NCI-H82 (cell line): ENCODE measurements around the gene SSMEM1.
"Not testable (repeated sequence)": the region's sequence is repeated elsewhere in the genome, so short reads cannot be mapped to it uniquely, and the experiment has no call there.

Experiments used
- DNase-seq: peaks from one replicate; lab custom pipeline; 2025; lab: John Stamatoyannopoulos, UW

Gene SSMEM1, protein sequence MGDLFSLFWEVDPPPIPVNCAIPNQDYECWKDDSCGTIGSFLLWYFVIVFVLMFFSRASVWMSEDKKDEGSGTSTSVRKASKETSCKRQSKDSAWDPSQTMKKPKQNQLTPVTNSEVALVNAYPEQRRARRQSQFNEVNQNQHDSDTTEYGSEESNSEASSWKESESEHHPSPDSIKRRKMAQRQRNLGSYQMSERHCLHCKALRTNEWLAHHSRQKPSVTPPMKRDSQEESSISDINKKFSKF

DNA sequence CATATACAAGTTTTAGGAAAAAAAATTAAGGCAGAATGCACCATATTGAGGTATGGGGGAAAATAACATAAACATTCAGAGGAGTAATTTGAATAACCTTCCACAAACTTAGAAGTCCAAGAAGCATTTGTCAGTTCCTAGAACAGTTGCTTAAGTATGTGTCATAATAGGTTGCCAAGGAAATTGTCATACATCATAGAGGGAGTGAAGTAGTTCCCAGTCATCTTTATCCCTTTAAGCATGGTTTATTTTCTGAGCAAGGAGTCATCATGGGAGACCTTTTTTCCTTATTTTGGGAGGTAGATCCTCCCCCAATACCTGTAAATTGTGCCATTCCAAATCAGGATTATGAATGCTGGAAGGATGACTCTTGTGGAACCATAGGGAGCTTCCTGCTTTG is at the start of gene SSMEM1:
Gene SSMEM1, plus strand, starts transcription at position 219 of the 400 bp plus-strand sequence. Its CDS starts 51 bp downstream, at position 270.
- no peak for DNase-seq

GRCh38 chr7:130160023-130160422 is 47.6 kb upstream of the SSMEM1 start:
- DNase-seq = no peak

- no peak for DNase-seq
Observed at GRCh38 chr7:130160455-130160854, 47.2 kb upstream of the SSMEM1 start.

DNA sequence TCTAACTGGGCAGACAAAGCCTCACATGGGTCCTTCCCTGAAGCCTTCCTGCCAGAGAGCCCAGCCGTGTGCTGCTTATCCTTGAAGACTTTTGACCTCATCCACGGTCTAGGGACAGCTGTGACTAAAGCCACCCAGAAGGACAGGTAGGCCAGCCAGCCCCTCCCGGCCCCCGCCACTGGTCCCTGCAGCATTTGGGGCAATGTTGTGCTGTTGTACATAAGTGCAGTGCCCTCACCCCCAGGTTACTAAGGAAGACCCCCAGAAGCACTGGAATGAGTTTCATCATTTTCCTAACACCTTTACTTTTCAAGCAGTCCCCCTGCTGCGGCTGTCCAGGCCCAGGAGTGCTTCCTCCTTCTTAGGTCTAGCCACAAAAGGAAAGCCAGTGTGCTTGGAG is 45.5 kb upstream of the SSMEM1 start:
- no peak for DNase-seq

GRCh38 chr7:130174237-130174959 is 33.3 kb upstream of the SSMEM1 start:
- DNase-seq = no peak

DNA sequence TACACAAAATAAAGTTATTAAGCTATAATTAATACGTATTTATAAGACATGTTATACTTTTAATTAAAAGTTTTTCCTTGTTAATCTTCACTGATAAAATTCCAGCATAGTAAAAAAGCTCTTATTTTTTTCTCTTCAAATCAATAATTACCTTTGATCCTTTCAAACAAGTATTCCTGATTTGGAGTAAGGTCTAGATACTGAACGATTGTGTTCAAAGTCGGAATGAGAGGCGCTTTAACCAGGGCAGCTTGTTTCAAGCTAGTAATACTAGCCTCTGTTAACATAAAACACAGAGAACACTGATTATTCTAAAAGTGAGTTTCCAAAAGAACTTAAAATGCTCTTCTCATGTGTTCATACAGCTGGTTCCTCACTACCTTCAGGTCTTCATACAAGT is 29.4 kb upstream of the SSMEM1 start:
- no peak for DNase-seq

DNA sequence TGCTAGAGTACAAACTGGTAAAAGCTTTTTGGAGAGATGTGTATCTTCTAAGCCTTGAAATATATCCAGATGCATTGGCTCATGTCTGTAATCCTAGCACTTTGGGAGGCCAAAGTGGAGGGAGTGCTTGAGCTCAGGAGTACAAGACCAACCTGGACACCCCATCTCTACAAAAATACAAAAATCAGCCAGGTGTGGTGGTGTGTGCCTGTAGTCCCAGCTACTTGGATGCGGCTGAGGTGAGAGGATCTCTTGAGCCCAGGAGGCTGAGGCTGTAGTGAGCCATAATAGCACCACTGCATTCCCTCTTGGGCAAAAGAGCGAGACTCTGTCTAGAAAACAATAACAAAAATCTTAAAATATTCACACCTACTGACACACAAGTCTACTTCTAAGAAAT is 28.0 kb upstream of the SSMEM1 start:
- no peak for DNase-seq

DNA sequence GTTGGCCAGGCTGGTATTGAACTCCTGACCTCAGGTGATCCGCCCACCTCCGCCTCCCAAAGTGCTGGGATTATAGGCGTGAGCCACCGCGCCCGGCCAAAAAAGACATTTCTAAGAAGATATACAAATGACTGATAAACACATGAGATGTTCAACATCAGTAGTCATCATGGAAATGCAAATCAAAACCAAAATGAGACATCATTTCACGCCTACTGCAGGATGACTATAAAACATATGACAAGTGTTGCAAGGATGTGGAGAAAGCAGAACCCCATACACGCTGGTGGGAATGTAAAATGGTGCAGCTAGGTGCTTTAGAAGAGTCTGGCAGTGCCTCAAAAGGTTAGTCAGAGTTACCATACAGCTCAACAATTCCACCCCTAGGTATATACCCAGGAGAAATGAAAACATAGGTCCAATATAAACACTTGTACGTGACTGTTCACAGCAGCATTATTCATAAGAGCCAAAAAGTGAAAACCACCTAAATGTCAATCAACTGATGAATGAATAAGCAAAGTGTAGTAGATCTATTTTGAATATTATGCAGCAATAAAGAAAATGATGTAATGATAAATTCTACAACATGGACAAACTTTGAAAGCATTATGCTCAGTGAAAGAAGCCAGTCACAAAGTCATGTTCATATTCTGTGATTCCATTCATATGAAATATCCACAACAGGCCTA is 26.9 kb upstream of the SSMEM1 start:
- DNase-seq = no peak

DNA sequence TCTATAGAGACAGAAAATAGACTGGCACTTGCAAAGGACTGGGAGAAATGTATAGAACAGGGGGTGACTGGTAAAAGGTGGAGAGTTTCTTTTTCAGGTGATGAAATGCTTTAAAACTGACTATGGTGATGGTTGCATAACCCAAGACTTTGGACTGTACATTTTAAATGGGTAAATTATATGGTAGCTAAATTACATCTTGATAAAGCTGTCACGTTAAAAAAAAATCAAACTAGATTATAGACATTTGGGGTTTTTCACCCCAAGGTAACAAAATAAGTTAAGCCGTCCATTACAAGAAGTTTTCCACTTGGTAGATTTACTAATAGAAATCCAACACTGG is 26.4 kb upstream of the SSMEM1 start:
- no peak for DNase-seq

GRCh38 chr7:130182990-130183389 is 24.7 kb upstream of the SSMEM1 start:
- DNase-seq = no peak

DNA sequence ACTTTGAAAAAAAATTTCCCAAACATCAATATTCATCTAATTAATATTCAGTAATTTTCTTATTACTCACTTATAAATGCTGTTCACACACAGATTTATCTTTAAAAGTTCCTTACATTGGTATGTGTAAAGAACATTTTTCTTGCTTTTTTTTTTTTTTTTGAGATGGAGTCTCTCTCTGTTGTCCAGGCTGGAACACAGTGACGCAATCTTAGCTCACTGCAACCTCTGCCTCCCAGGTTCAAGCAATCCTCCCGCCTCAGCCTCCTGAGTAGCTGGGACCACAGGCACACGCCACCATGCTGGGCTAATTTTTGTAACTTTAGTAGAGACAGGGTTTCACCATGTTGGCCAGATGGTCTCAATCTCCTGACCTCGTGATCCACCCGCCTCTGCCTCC is 23.3 kb upstream of the SSMEM1 start:
- DNase-seq = not testable (repeated sequence)

DNA sequence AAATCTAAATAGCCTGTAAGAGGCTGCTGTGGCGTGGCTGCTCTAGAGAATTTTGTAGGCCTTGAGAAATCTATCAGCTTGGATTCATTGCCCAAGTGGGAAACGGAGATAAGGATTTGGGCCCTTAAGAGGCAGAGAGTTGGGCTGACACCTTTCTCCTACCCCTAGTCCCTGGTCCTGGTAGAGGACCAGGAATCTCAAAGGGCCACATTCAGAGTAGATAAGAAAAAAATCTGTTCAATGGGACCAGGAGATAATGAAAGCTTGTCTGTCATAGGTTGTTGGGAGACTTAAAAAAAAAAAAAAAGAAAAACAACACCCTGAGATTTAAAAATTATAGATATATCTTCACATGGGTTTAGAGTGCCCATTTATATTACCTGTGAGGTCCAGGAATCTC is 20.3 kb upstream of the SSMEM1 start:
- no peak for DNase-seq

GRCh38 chr7:130189343-130189742 is 18.3 kb upstream of the SSMEM1 start:
- no peak for DNase-seq

DNA sequence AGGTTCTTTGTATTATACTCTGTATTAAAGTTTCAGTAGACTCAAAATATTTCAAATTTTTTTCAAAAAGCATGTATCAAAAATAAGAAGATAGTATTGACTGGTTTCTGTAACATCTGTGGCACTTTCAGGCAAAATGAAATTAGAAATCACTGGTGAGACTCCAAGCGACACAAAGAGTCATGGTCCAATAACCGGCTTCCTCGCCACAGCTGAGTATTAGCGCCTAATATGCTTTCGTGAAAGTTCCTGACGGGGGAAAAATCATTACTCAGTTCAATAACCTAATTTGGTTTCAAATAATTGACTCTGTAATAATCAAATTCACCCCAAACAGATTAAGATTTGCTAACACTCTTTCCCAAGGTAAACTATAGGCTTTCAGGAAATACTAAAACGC is 15.9 kb upstream of the SSMEM1 start:
- DNase-seq = no peak

- DNase-seq = no peak
Observed at GRCh38 chr7:130195396-130195795, 12.3 kb upstream of the SSMEM1 start.

- no peak for DNase-seq
Observed at GRCh38 chr7:130196476-130196875, 11.2 kb upstream of the SSMEM1 start.

DNA sequence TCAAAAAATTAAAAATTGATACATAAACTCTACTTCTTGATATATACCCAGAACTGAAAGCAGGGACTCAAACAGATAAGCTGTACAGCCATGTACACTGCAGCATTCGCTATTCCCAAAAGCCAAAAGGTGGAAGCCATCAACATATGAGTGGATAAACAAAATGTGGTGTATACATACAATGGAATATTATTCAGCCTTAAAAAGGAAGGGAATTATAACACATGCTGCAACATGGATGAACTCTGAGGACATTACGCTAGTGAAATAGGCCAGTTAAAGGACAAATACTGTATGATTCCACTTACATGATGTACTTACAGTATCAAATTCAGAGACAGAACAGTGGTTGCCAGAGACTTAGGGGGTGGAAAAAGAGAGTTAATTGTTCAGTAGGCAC is 10.6 kb upstream of the SSMEM1 start:
- no peak for DNase-seq

GRCh38 chr7:130201796-130202195 is 5.9 kb upstream of the SSMEM1 start:
- DNase-seq = no peak

GRCh38 chr7:130205084-130205947 is 2.3 kb upstream of the SSMEM1 start, which contains the start of gene TMEM209:
TMEM209 (minus strand) TSS chr7:130205406; CDS start chr7:130205375, 31 bp downstream.
- peak; percentile 99 for DNase-seq

DNA sequence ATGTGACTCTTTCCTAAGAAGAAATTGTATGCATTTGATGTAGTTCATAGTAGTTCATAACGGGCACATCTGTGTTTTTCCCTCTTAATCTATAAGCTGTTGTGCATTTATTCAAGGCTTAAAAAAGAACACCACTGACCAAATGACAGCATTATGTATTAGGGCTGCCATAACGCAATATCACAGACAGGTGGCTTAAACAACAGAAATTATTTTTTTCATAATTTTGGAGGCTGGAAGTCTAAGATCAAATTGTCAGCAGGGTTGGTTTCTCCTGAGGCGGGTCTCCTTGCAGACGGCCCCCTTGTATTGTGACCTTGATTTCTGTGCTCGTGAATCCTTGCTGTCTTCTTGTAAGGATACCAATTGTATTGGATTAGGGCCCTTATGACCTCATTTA is 627 bp upstream of the SSMEM1 start:
- DNase-seq = peak; percentile 41

GRCh38 chr7:130208516-130208915 is 856 bp downstream of the SSMEM1 start:
- no peak for DNase-seq
